ENCODE data around the gene CSRP3.

Gene CSRP3

GRCh38 chr11:19225123-19225522, 23.3 kb upstream of the CSRP3 start:
- no peak for DNase-seq

- no peak for DNase-seq
Observed at GRCh38 chr11:19220903-19221724, 19.3 kb upstream of the CSRP3 start.

DNA sequence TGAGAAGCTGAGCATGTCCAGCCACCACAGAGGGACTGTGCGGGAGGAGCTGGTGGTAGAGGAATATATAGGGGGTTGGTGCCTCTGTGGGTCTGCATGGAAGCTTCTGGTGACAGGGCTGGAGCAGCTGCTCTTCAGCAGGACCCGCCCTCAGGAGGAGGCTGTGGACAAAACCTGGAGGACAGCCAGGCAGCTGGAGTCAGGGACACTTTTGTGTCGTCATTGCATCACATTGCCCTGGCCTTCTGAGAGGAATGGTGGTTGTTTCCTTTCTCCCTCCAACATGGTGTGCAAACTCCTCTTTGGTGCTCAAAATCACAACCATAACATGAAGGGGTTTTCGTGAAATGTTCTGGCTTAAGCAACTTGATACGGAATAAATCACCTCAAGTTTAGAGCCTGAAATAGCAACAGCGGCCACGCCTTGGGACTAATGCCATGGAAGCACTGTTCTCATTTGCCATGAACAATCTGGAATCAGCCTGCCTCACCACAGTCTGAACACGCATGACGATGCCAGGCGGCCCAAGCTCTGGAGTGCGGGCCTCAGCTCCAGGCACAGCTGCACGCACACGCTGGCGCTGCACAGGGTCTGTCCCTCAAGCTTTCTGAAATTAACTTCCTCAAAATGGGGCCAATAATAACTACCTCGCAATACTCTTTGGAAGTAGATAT, 17.1 kb upstream of the CSRP3 start:
- DNase-seq: no peak

DNA sequence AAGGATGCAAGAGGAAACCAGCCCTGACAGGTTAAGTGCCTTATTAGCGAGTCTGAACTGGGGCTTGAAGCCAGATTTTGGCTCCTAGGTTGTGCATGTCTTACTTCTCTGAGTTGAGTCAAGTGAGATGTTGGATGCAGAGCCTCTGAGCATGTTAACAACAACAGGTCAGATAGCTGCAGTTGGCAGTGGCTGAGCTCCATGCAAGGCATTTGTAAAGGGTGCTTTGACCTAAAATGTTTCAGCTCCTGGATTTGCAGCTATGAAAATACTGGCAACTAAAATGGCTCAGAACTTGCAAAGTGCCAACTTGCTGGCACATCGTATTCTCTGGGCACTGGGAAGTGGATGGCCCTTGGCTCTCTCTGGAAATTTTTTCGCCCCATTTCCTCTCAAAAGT, 16.4 kb upstream of the CSRP3 start:
- no peak for DNase-seq

DNA sequence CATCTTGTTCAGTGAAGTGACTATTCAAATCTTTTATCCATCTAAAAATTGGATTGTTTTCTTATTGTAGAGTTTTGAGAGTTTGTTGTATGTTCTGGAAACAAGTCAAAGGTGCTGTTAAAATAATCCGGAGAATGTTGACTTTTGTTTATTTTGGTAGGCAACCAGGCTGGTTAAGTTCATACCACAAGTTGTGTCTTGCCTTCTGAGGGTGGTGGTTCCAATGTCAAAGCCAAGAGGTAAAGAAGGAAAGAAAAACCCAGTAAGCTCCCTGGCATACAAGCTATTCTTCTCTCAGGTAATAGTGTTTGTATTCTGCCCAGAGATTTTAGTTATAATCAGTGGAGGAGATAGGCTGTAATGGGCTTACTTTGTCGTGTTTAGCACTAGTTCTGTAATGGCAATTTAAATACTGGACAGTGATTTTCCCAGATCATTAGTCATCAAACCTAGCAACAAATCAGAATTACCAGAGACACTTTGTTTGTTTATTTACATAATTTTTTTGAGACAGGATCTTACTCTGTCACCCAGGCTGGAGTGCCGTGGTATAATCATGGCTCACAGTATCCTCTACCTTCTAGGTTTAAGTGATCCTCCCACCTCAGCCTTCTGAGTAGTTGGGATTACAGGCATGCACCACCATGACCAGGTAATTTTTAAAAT, 15.1 kb upstream of the CSRP3 start:
- no peak for DNase-seq

DNA sequence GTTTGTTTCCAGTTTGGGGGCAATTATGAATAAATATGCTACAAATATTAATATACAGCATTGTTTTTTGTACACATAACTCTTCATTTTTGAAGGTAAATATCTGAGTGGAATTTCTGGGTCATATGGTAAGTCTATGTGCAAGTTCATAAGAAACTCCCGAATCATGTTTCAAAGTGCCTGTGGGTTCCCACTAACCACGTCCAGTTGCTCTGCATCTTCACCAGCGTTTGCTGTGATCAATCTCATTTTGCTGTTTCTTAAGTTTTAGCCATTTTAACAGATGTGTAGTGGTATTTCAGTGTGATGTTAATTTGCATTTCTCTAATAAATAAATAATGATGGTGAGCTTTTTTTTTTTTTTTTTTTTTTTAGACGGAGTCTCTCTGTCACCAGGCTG, 14.2 kb upstream of the CSRP3 start:
- DNase-seq: no peak

DNA sequence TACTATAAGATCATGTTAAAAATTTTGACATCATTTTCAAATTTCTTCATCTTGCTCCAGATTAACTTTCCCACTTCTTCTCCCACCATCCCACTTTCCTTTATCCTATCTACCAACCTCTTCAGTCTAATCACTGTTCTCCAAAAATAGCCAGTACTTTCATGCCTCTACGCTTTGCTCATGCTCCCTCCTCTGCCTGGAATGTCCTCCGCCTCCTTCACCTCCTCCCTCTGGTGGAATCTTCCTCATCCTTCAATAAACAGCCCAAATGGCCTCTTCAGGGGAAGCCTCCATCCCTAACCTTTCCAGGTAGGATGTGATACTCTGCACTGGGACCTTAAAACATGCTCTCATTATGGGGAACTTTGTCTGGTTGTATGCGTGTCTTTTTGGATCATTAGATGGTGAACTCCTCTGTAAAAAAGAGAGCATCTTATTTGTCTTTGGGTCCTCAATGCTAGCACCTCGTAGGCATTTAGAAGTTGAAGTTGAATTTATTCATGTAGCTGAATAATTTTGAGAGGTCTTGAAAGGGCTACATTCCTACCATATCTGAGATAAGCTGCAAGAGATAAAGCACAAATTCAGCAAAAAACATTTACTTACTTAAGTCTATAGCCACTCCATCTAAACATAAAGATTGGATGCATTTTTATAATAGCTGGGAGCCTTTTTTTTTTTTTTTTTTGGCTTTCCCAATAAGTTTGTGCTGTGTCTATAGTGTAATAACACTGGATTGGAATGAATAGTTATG, 8.0 kb upstream of the CSRP3 start:
- DNase-seq: no peak

DNA sequence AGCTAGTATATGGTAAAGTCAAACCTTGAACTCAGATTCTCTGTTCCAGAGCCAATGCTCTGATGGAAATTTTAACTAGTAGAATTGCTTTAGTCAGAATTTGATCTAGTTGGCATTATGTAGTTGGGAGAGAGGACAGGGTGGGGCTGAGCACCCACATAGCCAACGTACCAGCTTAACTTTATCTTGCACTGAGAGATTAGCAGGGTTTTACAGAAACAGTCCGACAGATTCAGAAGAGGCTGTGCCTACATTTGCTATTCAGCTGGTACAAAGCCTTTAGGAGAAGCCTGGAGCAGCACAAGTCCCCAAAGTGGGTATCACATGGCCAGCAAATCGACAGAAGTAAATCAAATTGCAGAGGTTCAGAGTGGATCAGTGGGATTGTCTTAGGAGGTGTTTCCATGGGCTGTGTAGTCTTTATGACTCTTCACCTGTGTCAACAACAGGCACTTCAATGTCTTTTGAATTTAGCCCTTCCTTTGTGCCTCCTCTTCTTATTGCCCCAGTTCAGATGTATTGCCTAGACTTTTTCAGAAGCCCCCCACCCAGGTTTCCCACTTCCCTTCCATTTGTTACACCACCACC, 7.3 kb upstream of the CSRP3 start:
- DNase-seq: no peak

DNA sequence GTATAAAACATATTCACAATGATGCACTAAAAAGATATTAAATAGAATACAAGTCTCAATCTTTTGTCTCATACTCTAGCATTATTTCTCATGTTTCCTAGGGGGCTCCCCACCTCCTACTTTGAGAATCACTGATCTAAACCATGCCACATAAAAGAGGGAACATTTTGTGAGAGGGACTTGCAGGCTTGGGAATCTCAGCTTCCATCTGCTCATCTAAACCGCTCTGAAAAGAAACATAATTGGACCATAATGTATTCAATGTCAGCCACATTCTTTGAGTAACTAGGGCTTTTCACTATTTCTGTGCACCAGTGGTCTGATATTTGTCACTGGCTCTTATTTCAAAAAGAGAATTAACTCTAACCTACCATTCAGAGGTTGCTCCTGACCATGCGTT, 6.4 kb upstream of the CSRP3 start:
- no peak for DNase-seq

- DNase-seq: no peak
Observed at GRCh38 chr11:19204836-19205235, 3.1 kb upstream of the CSRP3 start.

DNA sequence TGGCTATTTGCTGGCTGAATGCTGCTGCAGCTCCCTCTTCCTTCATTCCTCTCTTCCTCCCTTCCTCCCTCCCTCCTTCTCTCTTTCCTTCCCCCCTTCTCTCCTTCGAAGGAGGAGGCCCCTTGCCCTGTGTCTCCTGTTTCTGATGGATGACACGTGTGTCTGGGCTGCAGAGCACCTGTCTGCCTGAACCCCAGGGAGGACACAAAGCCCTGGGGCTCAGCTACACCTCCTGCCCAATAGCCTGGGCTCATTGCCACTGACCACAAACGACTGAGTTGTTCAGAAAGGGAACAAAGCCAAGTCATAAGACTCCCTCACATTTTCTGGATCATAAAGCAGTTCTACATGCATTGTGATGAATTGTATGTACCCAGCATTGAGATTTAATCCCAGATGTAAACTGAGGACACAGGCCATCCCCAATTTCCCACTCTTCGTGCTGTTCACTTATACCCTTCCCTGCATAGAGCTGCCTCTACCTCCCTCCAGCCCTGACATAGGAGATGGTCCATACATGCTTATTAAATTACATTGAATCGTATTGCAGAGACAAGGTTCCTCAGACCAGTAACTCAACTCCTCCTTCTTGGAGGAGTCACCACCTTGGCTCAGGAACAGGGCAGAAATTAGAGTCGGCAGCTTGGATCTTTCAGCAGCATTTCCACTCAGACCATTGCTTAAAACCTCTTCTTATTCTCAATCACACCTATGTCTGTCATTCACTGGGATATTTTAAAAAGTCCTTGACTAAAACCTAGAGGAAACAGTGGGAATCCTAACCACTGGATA, 1.2 kb downstream of the CSRP3 start:
- DNase-seq: no peak

DNA sequence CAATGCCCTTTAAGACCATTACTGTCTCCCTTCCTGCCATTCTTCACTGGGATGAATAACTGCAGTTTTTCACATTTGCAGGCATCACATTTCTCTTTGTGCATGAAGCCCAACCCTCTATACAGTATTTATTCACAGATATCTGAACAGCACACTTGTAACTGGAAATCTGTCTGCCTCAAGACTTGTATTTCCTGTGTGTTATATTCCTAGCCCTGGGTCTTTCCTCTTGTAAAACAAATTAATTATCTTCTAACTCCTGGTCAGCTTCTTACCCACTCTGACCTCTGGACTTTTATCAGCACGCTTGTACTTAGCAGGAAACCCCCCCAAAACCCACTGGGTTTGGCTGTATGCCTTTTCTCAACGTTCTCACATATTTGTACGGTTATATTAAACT, 2.0 kb downstream of the CSRP3 start:
- DNase-seq: no peak

GRCh38 chr11:19199048-19199447, 2.7 kb downstream of the CSRP3 start:
- no peak for DNase-seq

GRCh38 chr11:19196432-19196831, 5.4 kb downstream of the CSRP3 start:
- no peak for DNase-seq

- no peak for DNase-seq
Observed at GRCh38 chr11:19194620-19195308, 7.0 kb downstream of the CSRP3 start.

- no peak for DNase-seq
Observed at GRCh38 chr11:19193916-19194315, 7.9 kb downstream of the CSRP3 start.

- DNase-seq: no peak
Observed at GRCh38 chr11:19191530-19192169, 10.1 kb downstream of the CSRP3 start.

DNA sequence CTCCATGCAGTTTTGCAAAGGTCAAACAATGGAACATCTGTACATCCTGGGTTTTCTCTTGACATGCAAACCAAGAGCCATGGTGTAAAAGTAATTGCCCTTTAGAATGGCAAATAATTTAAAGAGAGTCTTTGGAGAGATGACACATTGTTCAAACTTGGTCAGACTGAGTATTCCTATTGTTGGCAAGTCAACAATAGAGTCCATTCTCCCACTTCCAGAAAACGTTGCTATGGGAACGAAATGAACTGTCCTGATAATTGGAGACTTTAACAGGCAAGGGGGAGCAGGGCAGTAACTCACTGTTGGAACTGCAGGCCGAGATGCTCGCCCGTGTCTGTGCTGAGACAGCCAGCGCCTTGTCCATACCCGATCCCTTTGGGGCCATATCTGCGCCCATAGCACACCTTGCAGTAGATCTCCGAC, 13.9 kb downstream of the CSRP3 start:
- no peak for DNase-seq

DNA sequence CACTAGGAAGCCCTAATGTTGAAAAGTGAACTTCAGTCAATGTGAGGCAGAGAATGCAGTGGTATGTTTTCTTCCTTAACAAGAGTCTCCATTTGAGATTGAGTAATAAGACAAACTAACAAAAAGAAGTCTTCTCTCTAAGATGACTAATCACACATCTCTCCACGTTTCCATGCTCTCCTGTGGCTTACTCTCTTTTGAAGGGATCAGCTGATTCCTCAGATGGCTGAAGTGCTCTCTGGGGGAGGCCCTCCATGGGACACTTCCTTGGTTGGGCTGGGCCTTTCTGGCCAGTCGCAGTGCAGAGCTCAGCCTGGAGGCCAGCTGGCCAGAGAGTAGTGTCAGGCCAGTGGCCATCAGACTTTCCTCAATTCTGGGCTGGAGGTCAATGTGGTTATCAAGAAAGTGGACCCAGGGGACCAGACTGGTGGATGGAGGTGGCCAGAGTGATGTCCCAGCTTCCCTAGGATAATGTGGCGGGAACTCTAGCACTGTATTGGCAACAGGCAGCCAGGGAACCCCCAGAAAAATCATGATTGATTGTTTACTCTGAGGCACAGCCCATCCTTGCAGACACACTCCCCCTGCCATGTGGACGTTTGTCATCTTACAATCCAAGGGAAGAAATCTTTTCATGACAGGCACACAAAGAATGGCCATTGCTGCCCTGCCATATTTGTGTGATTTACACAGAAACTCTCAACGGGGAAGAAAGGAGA, 14.5 kb downstream of the CSRP3 start:
- DNase-seq: no peak

DNA sequence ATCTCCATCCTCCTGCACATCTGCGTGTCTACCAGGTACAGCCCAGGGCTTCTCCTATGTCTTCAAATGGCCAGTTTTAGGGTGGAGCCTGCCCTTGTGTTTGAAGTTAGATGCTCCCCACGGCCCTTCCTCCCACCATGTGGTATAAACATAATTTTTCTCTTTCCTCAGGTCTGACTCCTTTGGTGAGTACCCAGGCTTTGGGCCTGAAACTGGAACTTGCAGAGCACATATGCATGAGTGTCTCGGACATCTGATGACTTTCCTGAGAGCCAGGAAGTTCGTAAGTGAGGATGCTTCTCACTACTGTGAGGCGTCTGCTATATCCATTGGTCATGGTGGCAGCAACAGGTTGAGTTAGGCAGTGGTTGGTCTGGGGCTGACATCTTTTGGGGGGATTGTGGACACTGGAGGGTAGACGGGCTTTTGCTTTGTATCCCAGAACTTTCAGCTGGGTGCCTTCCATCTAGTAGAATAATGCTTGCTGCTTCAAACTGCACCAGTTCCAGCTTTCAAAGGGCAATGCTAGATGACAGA, 16.2 kb downstream of the CSRP3 start:
- DNase-seq: no peak

All from GDM1 (cell line).